Gastrocnemius medialis (tissue), 4 donors: ENCODE measurements around the gene TMEM61.

Experiments used
- CTCF ChIP-seq, 5 experiments: fragments of 450-650 bp in 3 of 5; fragments of 200-600 bp in 2 of 5; sonication (generic) in 2 of 5; IDR thresholded peaks in 4 of 5; conservative IDR thresholded peaks in 1 of 5; 1 replicate in 4 of 5; 2 replicates in 1 of 5; pipeline ENCODE4 v1.5.1; 2016 to 2019; ENCODE audit warnings: antibody characterized with exemption in 5 of 5, mild to moderate bottlenecking in 3 of 5, moderate library complexity in 3 of 5
- POLR2A ChIP-seq, 2 donors: fragments of 450-650 bp; IDR thresholded peaks; one replicate each; pipeline ENCODE4 v1.6.1; 2017; ENCODE audit warnings: antibody characterized with exemption in 2 of 2, mild to moderate bottlenecking in 2 of 2, moderate library complexity in 2 of 2

- TF ChIP-seq CTCF (IDR thresholded peaks at IDR 0.05 in 4 of 5, conservative IDR thresholded peaks at IDR 0.05 in 1 of 5): peak; percentile 58 to 89 (median 81)
- no peak for TF ChIP-seq POLR2A (IDR thresholded peaks at IDR 0.05)
Observed at GRCh38 chr1:54996359-54996868, 16.0 kb downstream of the TMEM61 start.
